Measurements from ENCODE around the gene PMAIP1. TPM values are rescaled to one million over a fixed set of nuclear protein-coding genes. Genes with fewer than 3 reads are reported as not detected.

PMAIP1 gene
- polyA plus RNA-seq, 1 of the 3 experiments (the other 2 are of a cell fraction) = 76.9 TPM

GRCh38 chr18:59870623-59871130 lies 29.1 kb upstream of the PMAIP1 start:
- Histone ChIP-seq H4K20me1 (ENCODE audit: insufficient read depth) (no peaks in the 10 kb centered on the region), H3K4me3 (ENCODE audit: low read depth in 2 of 2, low read length in 1 of 2) (no peak overlapping the region), H3F3A (replicated peaks; ENCODE audit: insufficient read depth) (peaks cover 17% of the 10 kb centered on the region), H3K36me3 (replicated peaks in 1 of 2; ENCODE audit: control insufficient read depth in 1 of 2, insufficient read depth in 2 of 2, low read length in 1 of 2) (no peaks in the 10 kb centered on the region), H3K9me3 (no peaks in the 10 kb centered on the region), H3K79me2 (ENCODE audit: insufficient read depth) (no peaks in the 10 kb centered on the region), H3K4me2 (no peak overlapping the region), H3K27me3 (ENCODE audit: insufficient read depth) (no peaks in the 10 kb centered on the region), H3K27ac (ENCODE audit: low read depth in 2 of 2, low read length in 1 of 2) (peak overlapping the region in 1 of 2 experiments; percentile 31; a peak in 1 of 4 replicates), H3K4me1 (ENCODE audit: control insufficient read depth in 1 of 2, insufficient read depth in 2 of 2, low read depth in 1 of 2, low read length in 1 of 2) (peaks cover 0 to 12% of the 10 kb centered on the region in 2 experiments; a peak in 3 of 4 replicates), H3K9me2 (no peaks in the 10 kb centered on the region), H3K9ac (no peak overlapping the region), H2AFZ (ENCODE audit: low read depth) (no peak overlapping the region)
- ChIA-PET CTCF (no interaction called here), POLR2A (no interaction called here)
- DNase-seq = no peak
- no peak for TF ChIP-seq SIN3A (IDR thresholded peaks at IDR 0.05; ENCODE audit: borderline replicate concordance, low read depth, low read length)
- TF ChIP-seq RAD21 (IDR thresholded peaks at IDR 0.05; ENCODE audit: low read length) = no peak
- TF ChIP-seq FOSL2 (IDR thresholded peaks at IDR 0.05; ENCODE audit: borderline replicate concordance, low read depth) = peak; percentile 18; the same call in 1 of the 2 replicates
- no peak for TF ChIP-seq FOXM1 (IDR thresholded peaks at IDR 0.05; ENCODE audit: low read depth)
- TF ChIP-seq GATA2 (CRISPR knock-in tag; IDR thresholded peaks at IDR 0.05) = no peak
- TF ChIP-seq JUND (IDR thresholded peaks at IDR 0.05) = no peak
- no peak for TF ChIP-seq POLR2AphosphoS5 (IDR thresholded peaks at IDR 0.05; ENCODE audit: low read depth, low read length)
- no peak for TF ChIP-seq RXRA (IDR thresholded peaks at IDR 0.05; ENCODE audit: borderline replicate concordance, low read depth)
- TF ChIP-seq YY1 (IDR thresholded peaks at IDR 0.05; ENCODE audit: low read depth) = no peak
- TF ChIP-seq SMC3 (IDR thresholded peaks at IDR 0.05; ENCODE audit: low read depth, low read length) = no peak
- TF ChIP-seq CHD2 (IDR thresholded peaks at IDR 0.05; ENCODE audit: low read length, partially characterized antibody) = no peak
- no peak for TF ChIP-seq EP300 (IDR thresholded peaks at IDR 0.05; ENCODE audit: borderline replicate concordance in 1 of 2, low read depth in 1 of 2, low read length in 1 of 2)
- TF ChIP-seq TEAD4 (IDR thresholded peaks at IDR 0.05; ENCODE audit: borderline replicate concordance, insufficient read depth) = no peak
- TF ChIP-seq, protein P1, sequence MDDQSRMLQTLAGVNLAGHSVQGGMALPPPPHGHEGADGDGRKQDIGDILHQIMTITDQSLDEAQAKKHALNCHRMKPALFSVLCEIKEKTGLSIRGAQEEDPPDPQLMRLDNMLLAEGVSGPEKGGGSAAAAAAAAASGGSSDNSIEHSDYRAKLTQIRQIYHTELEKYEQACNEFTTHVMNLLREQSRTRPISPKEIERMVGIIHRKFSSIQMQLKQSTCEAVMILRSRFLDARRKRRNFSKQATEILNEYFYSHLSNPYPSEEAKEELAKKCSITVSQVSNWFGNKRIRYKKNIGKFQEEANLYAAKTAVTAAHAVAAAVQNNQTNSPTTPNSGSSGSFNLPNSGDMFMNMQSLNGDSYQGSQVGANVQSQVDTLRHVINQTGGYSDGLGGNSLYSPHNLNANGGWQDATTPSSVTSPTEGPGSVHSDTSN (IDR thresholded peaks at IDR 0.05) = peak; percentile 24; the same call in 1 of the 2 replicates

DNA sequence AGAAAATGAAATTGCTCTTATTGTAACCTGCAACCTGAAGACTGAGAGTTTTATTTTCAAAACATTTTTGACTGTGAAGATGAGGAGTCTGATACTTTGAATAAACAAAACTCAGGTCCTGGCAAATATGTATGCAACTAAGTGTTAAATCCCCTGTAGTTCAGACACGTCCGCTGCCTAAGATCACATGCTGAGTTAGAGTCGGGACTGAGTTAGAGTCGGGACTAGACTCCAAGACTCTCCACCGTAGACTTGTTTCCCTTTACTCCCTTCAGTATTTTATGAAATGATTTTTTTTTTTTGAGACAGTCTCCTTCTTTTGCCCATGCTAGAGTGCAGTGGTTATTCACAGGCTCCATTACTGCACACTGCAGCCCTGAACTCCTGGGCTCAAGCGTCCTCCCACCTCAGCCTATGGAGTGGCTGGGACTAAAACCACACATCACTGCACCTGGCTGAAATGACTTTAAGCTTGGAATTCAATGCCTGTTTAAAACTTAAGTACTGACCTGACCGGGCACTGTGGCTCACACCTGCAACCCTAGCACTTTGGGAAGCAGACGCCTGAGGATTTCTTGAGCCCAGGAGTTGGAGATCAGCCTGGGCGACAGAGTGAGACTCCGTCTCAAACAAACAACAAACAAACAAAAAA lies 28.0 kb upstream of the PMAIP1 start:
- Histone ChIP-seq H3K36me3 (replicated peaks in 1 of 2; ENCODE audit: control insufficient read depth in 1 of 2, insufficient read depth in 2 of 2, low read length in 1 of 2) (no peaks in the 10 kb centered on the region), H3K79me2 (ENCODE audit: insufficient read depth) (no peaks in the 10 kb centered on the region), H3K9me3 (no peaks in the 10 kb centered on the region), H3K4me3 (ENCODE audit: low read depth in 2 of 2, low read length in 1 of 2) (no peak overlapping the region), H3K27me3 (ENCODE audit: insufficient read depth) (no peaks in the 10 kb centered on the region), H3K9me2 (no peaks in the 10 kb centered on the region), H3K9ac (no peak overlapping the region), H4K20me1 (ENCODE audit: insufficient read depth) (no peaks in the 10 kb centered on the region), H3K4me1 (ENCODE audit: control insufficient read depth in 1 of 2, insufficient read depth in 2 of 2, low read depth in 1 of 2, low read length in 1 of 2) (peaks cover 0 to 12% of the 10 kb centered on the region in 2 experiments; a peak in 3 of 4 replicates), H3K4me2 (no peak overlapping the region), H3F3A (replicated peaks; ENCODE audit: insufficient read depth) (peaks cover 17% of the 10 kb centered on the region), H3K27ac (ENCODE audit: low read depth in 2 of 2, low read length in 1 of 2) (no peak overlapping the region), H2AFZ (ENCODE audit: low read depth) (no peak overlapping the region)
- CTCF ChIA-PET = no interaction called here
- TF ChIP-seq NFIC (IDR thresholded peaks at IDR 0.05; ENCODE audit: borderline replicate concordance) = no peak
- 95% methylated on average over 10 of the region's 10 CpGs for WGBS (ENCODE audit: low lambda C conversion rate)
- POLR2A ChIA-PET = no interaction called here
- DNase-seq = no peak
